Measurements from ENCODE around the gene SAP30. TPM values are rescaled to one million over a fixed set of nuclear protein-coding genes. Genes with fewer than 3 reads are reported as not detected.

Gene SAP30
- total and polyA plus RNA-seq, 9 donors: 10.7 to 32.3 (median 15.7) TPM

DNA sequence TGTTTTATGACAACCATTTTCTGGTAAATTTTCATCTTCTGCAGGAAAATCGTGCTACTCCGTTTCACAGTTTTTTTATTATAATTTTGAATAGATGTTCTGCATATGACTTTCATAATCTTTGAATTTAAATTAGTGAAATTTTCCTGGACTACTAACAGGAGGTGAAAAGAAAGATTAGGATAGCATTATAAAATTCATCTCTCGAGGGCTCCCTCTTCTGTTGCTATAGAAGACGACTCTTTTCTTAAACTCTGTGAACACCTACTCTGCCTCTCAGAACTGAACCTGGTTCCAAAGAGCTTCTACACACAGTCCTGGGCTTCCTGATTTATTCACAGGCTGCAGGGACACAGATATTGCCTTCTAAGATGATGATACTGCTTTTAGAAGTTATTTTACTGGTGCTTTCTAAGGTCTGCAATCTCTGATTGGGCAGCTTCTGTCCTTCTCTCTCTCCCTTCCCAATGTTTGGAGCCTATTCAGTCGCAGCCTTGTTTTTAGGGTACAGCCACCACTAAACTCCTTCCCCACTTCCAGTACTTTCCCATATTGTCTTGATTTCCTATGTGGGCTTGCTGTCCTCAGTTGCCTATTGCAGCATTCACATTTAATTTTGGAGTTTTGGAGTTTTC lies 10.1 kb upstream of the SAP30 start:
- Histone ChIP-seq H3K27ac (no peak overlapping the region), H3K36me3 (no peaks in the 10 kb centered on the region), H3K4me1 (ENCODE audit: insufficient read depth) (peaks cover 2% of the 10 kb centered on the region), H3K9me3 (no peaks in the 10 kb centered on the region), H3K27me3 (no peaks in the 10 kb centered on the region), H3K4me3 (no peak overlapping the region)
- TF ChIP-seq EP300 (IDR thresholded peaks at IDR 0.05) (no peak), POLR2A (IDR thresholded peaks at IDR 0.05) (no peak)
- TF ChIP-seq, protein P1, sequence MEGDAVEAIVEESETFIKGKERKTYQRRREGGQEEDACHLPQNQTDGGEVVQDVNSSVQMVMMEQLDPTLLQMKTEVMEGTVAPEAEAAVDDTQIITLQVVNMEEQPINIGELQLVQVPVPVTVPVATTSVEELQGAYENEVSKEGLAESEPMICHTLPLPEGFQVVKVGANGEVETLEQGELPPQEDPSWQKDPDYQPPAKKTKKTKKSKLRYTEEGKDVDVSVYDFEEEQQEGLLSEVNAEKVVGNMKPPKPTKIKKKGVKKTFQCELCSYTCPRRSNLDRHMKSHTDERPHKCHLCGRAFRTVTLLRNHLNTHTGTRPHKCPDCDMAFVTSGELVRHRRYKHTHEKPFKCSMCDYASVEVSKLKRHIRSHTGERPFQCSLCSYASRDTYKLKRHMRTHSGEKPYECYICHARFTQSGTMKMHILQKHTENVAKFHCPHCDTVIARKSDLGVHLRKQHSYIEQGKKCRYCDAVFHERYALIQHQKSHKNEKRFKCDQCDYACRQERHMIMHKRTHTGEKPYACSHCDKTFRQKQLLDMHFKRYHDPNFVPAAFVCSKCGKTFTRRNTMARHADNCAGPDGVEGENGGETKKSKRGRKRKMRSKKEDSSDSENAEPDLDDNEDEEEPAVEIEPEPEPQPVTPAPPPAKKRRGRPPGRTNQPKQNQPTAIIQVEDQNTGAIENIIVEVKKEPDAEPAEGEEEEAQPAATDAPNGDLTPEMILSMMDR (IDR thresholded peaks at IDR 0.05): no peak
- no peak for DNase-seq
- intact Hi-C loops (cut with DNase I): loop anchor here in 1 of 4 donors (10.0 kb wide), 1 partner anchor 924 kb away; the partner anchor contains the start of genes CEP44 and FBXO8
- WGBS, 3 donors: 39 to 57% (median 42%) methylated on average over 5 of the region's 5 CpGs

DNA sequence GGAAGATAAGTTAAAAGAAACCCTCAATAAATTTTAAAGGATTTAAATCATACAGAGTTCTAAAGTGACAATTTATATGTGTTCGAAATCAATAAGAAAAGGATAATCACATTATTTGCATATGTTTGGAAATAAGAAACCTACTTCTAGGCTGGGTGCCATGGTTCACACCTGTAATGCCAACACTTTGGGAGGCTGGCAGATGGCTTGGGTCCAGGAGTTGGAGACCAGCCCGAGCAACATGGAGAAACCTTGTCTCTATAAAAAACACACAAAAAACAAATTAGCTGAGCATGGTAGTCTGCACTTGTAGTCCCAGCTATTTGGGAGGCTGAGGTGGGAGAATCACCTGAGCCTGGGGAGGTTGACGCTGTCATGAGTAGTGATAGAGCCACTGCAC lies 8.1 kb upstream of the SAP30 start:
- Histone ChIP-seq H3K4me1 (ENCODE audit: insufficient read depth) (no peaks in the 10 kb centered on the region), H3K27me3 (no peaks in the 10 kb centered on the region), H3K27ac (no peak overlapping the region), H3K36me3 (no peaks in the 10 kb centered on the region), H3K9me3 (no peaks in the 10 kb centered on the region), H3K4me3 (no peak overlapping the region)
- WGBS, 3 donors: 95 to 98% (median 97%) methylated on average over 3 of the region's 3 CpGs
- intact Hi-C loops (cut with DNase I): loop anchor here in 1 of 4 donors (10.0 kb wide), 1 partner anchor 922 kb away; the partner anchor contains the start of genes CEP44 and FBXO8
- TF ChIP-seq EP300 (IDR thresholded peaks at IDR 0.05) (no peak), POLR2A (IDR thresholded peaks at IDR 0.05) (no peak)
- TF ChIP-seq, protein P1 (IDR thresholded peaks at IDR 0.05): no peak
- DNase-seq: no peak

DNA sequence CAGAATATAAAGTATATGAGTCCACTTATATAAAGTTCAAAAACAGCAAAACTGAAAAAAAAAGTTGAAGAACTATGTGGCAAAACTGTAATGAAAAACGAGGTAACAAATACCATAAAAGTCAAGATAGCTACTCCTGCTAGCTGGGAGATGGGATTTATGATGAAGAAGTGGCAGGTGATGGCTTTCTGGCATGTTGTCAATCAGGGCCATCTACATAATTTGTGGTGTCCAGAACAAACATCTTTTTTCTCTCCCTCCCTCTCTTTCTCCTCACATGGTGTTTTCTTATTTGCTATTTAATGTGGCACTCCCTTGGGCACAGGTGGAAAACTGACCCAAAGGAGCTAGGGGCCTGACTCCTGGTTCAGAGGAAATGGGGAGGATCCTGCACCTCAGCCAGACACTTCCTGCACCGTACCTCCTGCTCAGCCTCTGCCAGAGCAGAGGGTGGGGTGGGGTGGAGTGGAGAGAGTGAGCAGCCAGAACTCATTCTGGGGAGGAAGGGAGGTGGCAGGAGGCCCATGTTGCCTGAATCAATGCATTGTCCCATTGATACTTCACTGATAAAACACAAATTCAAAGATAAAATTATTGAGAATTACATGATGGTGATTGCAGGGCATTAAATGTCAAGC lies 5.3 kb upstream of the SAP30 start:
- intact Hi-C loops (cut with DNase I): loop anchor here in 1 of 4 donors (10.0 kb wide), 1 partner anchor 919 kb away; the partner anchor contains the start of genes CEP44 and FBXO8
- Histone ChIP-seq H3K27ac (no peak overlapping the region), H3K9me3 (no peaks in the 10 kb centered on the region), H3K36me3 (no peaks in the 10 kb centered on the region), H3K4me1 (ENCODE audit: insufficient read depth) (peaks cover 2% of the 10 kb centered on the region), H3K4me3 (no peak overlapping the region), H3K27me3 (no peaks in the 10 kb centered on the region)
- TF ChIP-seq, protein P1 (IDR thresholded peaks at IDR 0.05): no peak
- no peak for TF ChIP-seq POLR2A (IDR thresholded peaks at IDR 0.05)
- no peak for TF ChIP-seq EP300 (IDR thresholded peaks at IDR 0.05)
- DNase-seq: no peak
- 43 to 51% (median 44%) methylated on average over 2 of the region's 2 CpGs for WGBS, 3 donors

DNA sequence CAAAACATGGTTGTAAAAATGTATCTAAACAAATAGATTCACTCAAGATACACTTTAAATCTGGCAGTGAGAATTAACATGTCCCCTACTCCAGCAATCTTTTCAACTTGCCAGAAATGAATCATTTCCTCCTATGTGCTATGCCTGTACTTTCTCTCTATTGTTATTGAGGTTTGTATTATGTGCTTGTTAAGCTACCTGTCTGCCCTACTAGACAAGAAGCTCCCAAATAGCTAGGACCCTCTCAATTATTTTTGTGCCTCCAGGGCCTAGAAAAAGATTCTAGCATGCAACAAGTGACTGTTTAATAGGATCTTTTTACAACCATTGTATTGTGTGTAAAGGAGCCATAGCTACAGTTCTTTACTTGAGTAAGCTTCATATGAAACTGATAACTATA lies 3.5 kb upstream of the SAP30 start:
- H3K4me1 ChIP-seq (ENCODE audit: insufficient read depth): peaks cover 2% of the 10 kb centered on the region
- DNase-seq: no peak
- no peaks in the 10 kb centered on the region for H3K9me3 ChIP-seq
- intact Hi-C loops (cut with DNase I): loop anchor here in 1 of 4 donors (10.0 kb wide), 1 partner anchor 918 kb away; the partner anchor contains the start of genes CEP44 and FBXO8
- H3K36me3 ChIP-seq: no peaks in the 10 kb centered on the region
- TF ChIP-seq EP300 (IDR thresholded peaks at IDR 0.05) (no peak), POLR2A (IDR thresholded peaks at IDR 0.05) (no peak)
- TF ChIP-seq, protein P1 (IDR thresholded peaks at IDR 0.05): no peak
- H3K27me3 ChIP-seq: no peaks in the 10 kb centered on the region
- no peak overlapping the region for H3K27ac ChIP-seq
- H3K4me3 ChIP-seq: no peak overlapping the region
